ENCODE results near the gene ARHGEF28. TPM values are rescaled to one million over a fixed set of nuclear protein-coding genes. Genes with fewer than 3 reads are reported as not detected.

The ARHGEF28 gene
- total and polyA plus RNA-seq, 2 donors (not counting 1 experiment from before 2014, with no cell fraction given): not detected

DNA sequence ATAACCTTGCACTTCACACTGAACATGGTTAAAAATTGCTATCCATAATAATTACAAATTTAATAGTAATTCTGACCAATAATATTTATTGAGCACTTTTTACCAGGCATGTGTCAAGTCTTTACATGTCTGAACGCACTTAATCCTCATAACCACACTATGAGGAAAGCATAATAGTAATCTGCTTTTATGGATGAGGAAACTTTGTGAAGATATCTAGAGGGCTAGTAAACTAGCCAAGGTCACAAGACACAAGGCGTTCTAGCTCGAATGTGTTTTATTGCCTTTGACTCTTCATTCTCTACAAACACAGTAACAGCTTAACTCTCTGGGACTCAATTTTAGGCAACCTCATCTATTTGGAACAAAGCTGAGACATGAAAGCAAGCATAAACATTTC, 205.1 kb downstream of the ARHGEF28 start:
- H3K9me3 ChIP-seq (ENCODE audit: control extremely low read depth in 1 of 3, control insufficient read depth in 2 of 3, insufficient read depth in 1 of 3, low read length in 2 of 3): no peaks in the 10 kb centered on the region
- ATAC-seq (ENCODE audit: low read depth) (no peak), DNase-seq (no peak)
- H2AFZ ChIP-seq (ENCODE audit: insufficient read depth, low read depth, low read length, poor library complexity, severe bottlenecking): no peak overlapping the region
- WGBS (ENCODE audit: insufficient coverage): no CpG with 5 or more reads among the region's 3 CpGs
- no peaks in the 10 kb centered on the region for H3K4me1 ChIP-seq (ENCODE audit: control insufficient read depth in 2 of 2, insufficient read depth in 2 of 2, low read length in 2 of 2)
- ChIA-PET POLR2A (no interaction called here), CTCF (no interaction called here)
- no peaks in the 10 kb centered on the region for H3K27me3 ChIP-seq (replicated peaks in 1 of 4; ENCODE audit: control extremely low read depth in 1 of 4, control insufficient read depth in 3 of 4, insufficient read depth in 4 of 4, low read length in 3 of 4)
- no peaks in the 10 kb centered on the region for H3K79me2 ChIP-seq (ENCODE audit: control insufficient read depth, insufficient read depth, low read length)
- intact Hi-C loops (cut with micrococcal nuclease): no loop called here
- no peak overlapping the region for H3K27ac ChIP-seq (ENCODE audit: low read length in 2 of 2)
- H3K4me2 ChIP-seq (replicated peaks; ENCODE audit: low read depth, low read length, poor library complexity, severe bottlenecking): no peak overlapping the region
- no peaks in the 10 kb centered on the region for H4K20me1 ChIP-seq (ENCODE audit: control insufficient read depth, insufficient read depth, low read length, poor library complexity, severe bottlenecking)
- H3K4me3 ChIP-seq (ENCODE audit: control extremely low read depth in 1 of 5, extremely low read depth in 1 of 5, insufficient read depth in 1 of 5, low read depth in 2 of 5, low read length in 4 of 5): no peak overlapping the region
- no peak overlapping the region for H3K27ac Mint-ChIP-seq
- no peaks in the 10 kb centered on the region for H3K9me3 Mint-ChIP-seq (ENCODE audit: insufficient read depth)
- no peaks in the 10 kb centered on the region for H3K4me1 Mint-ChIP-seq
- H3K9ac ChIP-seq (ENCODE audit: low read length): no peak overlapping the region
- peaks cover 15% of the 10 kb centered on the region for H3K27me3 Mint-ChIP-seq
- no peak overlapping the region for H3K4me3 Mint-ChIP-seq
- no peaks in the 10 kb centered on the region for H3K36me3 ChIP-seq (replicated peaks in 1 of 2; ENCODE audit: control extremely low read depth in 1 of 2, control insufficient read depth in 1 of 2, extremely low read depth in 1 of 2, insufficient read depth in 2 of 2, low read length in 1 of 2)
- TF ChIP-seq, protein P1, sequence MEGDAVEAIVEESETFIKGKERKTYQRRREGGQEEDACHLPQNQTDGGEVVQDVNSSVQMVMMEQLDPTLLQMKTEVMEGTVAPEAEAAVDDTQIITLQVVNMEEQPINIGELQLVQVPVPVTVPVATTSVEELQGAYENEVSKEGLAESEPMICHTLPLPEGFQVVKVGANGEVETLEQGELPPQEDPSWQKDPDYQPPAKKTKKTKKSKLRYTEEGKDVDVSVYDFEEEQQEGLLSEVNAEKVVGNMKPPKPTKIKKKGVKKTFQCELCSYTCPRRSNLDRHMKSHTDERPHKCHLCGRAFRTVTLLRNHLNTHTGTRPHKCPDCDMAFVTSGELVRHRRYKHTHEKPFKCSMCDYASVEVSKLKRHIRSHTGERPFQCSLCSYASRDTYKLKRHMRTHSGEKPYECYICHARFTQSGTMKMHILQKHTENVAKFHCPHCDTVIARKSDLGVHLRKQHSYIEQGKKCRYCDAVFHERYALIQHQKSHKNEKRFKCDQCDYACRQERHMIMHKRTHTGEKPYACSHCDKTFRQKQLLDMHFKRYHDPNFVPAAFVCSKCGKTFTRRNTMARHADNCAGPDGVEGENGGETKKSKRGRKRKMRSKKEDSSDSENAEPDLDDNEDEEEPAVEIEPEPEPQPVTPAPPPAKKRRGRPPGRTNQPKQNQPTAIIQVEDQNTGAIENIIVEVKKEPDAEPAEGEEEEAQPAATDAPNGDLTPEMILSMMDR (IDR thresholded peaks at IDR 0.05): no peak
- no peak for TF ChIP-seq EZH2 (IDR thresholded peaks at IDR 0.05; ENCODE audit: borderline replicate concordance, insufficient read depth, low read depth, low read length, poor library complexity, severe bottlenecking)

DNA sequence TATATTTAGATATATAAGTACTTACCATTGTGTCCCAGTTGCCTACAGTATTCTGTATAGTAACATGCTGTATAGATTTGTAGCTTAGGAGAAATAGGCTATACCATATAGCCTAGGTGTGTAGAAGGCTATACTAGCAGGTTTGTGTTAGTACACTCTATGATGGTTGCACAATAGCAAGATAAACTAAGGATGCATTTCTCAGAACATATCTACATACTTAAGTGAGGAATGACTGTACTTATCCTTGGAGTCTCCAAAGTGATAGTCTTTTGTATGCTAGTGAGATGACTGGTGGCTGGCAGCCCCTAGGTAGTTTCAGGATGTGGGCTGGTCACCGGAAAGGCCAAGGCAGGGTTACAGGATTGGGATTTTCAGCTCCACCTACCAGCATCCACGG, 208.7 kb downstream of the ARHGEF28 start:
- H3K4me1 Mint-ChIP-seq: no peaks in the 10 kb centered on the region
- TF ChIP-seq, protein P1 (IDR thresholded peaks at IDR 0.05): no peak
- no peak for TF ChIP-seq EZH2 (IDR thresholded peaks at IDR 0.05; ENCODE audit: borderline replicate concordance, insufficient read depth, low read depth, low read length, poor library complexity, severe bottlenecking)
- Histone ChIP-seq H2AFZ (ENCODE audit: insufficient read depth, low read depth, low read length, poor library complexity, severe bottlenecking) (no peak overlapping the region), H3K36me3 (replicated peaks in 1 of 2; ENCODE audit: control extremely low read depth in 1 of 2, control insufficient read depth in 1 of 2, extremely low read depth in 1 of 2, insufficient read depth in 2 of 2, low read length in 1 of 2) (no peaks in the 10 kb centered on the region), H3K27ac (ENCODE audit: low read length in 2 of 2) (no peak overlapping the region), H3K4me3 (ENCODE audit: control extremely low read depth in 1 of 5, extremely low read depth in 1 of 5, insufficient read depth in 1 of 5, low read depth in 2 of 5, low read length in 4 of 5) (no peak overlapping the region), H3K4me1 (ENCODE audit: control insufficient read depth in 2 of 2, insufficient read depth in 2 of 2, low read length in 2 of 2) (no peaks in the 10 kb centered on the region), H3K27me3 (replicated peaks in 1 of 4; ENCODE audit: control extremely low read depth in 1 of 4, control insufficient read depth in 3 of 4, insufficient read depth in 4 of 4, low read length in 3 of 4) (peaks cover 0 to 3% (median 0%) of the 10 kb centered on the region in 4 experiments), H3K4me2 (replicated peaks; ENCODE audit: low read depth, low read length, poor library complexity, severe bottlenecking) (no peak overlapping the region), H3K9ac (ENCODE audit: low read length) (no peak overlapping the region), H3K79me2 (ENCODE audit: control insufficient read depth, insufficient read depth, low read length) (no peaks in the 10 kb centered on the region), H3K9me3 (ENCODE audit: control extremely low read depth in 1 of 3, control insufficient read depth in 2 of 3, insufficient read depth in 1 of 3, low read length in 2 of 3) (no peaks in the 10 kb centered on the region), H4K20me1 (ENCODE audit: control insufficient read depth, insufficient read depth, low read length, poor library complexity, severe bottlenecking) (no peaks in the 10 kb centered on the region)
- POLR2A ChIA-PET: no interaction called here
- ATAC-seq (ENCODE audit: low read depth) (no peak), DNase-seq (no peak)
- H3K27me3 Mint-ChIP-seq: peaks cover 17% of the 10 kb centered on the region
- no peak overlapping the region for H3K27ac Mint-ChIP-seq
- H3K9me3 Mint-ChIP-seq (ENCODE audit: insufficient read depth): no peaks in the 10 kb centered on the region
- CTCF ChIA-PET: interaction anchor here (0.6 kb wide), 1 partner anchor 743 kb away, joined by 3 read pairs; no protein-coding TSS in a partner anchor
- WGBS (ENCODE audit: insufficient coverage): no CpG with 5 or more reads among the region's 2 CpGs
- intact Hi-C loops (cut with micrococcal nuclease): no loop called here
- H3K4me3 Mint-ChIP-seq: no peak overlapping the region

Data from B cell (primary cell).